Osteoblast (primary cell): ENCODE results near the gene CFAP74. TPM values are rescaled to one million over a fixed set of nuclear protein-coding genes. Genes with fewer than 3 reads are reported as not detected.

Source experiments
- DNase-seq: peaks from one replicate; pipeline ENCODE4 v3.0.0; 2011; ENCODE audit warnings: low spot score, mixed read lengths; ENCODE audit not compliant: insufficient read length; ENCODE audit errors: missing footprints
- H2AFZ ChIP-seq: 2 replicates; pipeline ENCODE4 v1.6.0; 2011; ENCODE audit warnings: mild to moderate bottlenecking, low read length
- H3K27ac ChIP-seq: 2 replicates; pipeline ENCODE4 v1.5.1; 2011; ENCODE audit warnings: mild to moderate bottlenecking, low read depth, low read length, moderate library complexity
- H3K27me3 ChIP-seq: 2 replicates; pipeline ENCODE4 v1.6.0; 2012; ENCODE audit warnings: mild to moderate bottlenecking, control low read depth, inconsistent platforms, low read length, moderate library complexity; ENCODE audit not compliant: insufficient read depth
- H3K36me3 ChIP-seq: 2 replicates; pipeline ENCODE4 v1.5.1; 2011; ENCODE audit warnings: mild to moderate bottlenecking, low read length, control low read depth, moderate library complexity; ENCODE audit not compliant: insufficient read depth
- H3K4me1 ChIP-seq: 2 replicates; pipeline ENCODE4 v1.5.1; 2011; ENCODE audit warnings: mild to moderate bottlenecking, low read length, control low read depth, moderate library complexity; ENCODE audit not compliant: insufficient read depth
- H3K4me2 ChIP-seq: 2 replicates; pipeline ENCODE4 v1.6.0; 2011; ENCODE audit warnings: mild to moderate bottlenecking, low read length; ENCODE audit not compliant: insufficient read depth
- H3K4me3 ChIP-seq: fragments of 200-600 bp; sonication (generic); 3 replicates; pipeline ENCODE4 v1.5.1; 2012; ENCODE audit warnings: mild to moderate bottlenecking, low read length, inconsistent platforms; ENCODE audit not compliant: insufficient read depth
- H3K79me2 ChIP-seq: 2 replicates; pipeline ENCODE4 v1.6.0; 2012; ENCODE audit warnings: mild to moderate bottlenecking, low read length, control low read depth, inconsistent platforms; ENCODE audit not compliant: insufficient read depth
- H3K9me3 ChIP-seq: 2 replicates; pipeline ENCODE4 v1.5.1; 2011; ENCODE audit warnings: low read depth, low read length, control low read depth
- H4K20me1 ChIP-seq: 2 replicates; pipeline ENCODE4 v1.6.0; 2012; ENCODE audit warnings: mild to moderate bottlenecking, low read length, control low read depth; ENCODE audit not compliant: insufficient read depth
- total RNA-seq: library from RNA; depleted of rRNA; stranded (reverse); fragments of >200 nt; gene quantifications from 2 replicates; pipeline ENCODE4 v1.2.3, GENCODE V29; 2012
- TF ChIP-seq, protein P1 (sequence below): IDR thresholded peaks from 2 replicates; pipeline ENCODE4 v1.5.1; 2011; ENCODE audit warnings: mild to moderate bottlenecking, low read depth, low read length, moderate library complexity; ENCODE audit errors: extremely low read depth

The CFAP74 gene
- total RNA-seq, 1 donor: not detected

- no peaks in the 10 kb centered on the region for H4K20me1 ChIP-seq
- no peak overlapping the region for H3K4me2 ChIP-seq
- no peaks in the 10 kb centered on the region for H3K9me3 ChIP-seq
- no peak overlapping the region for H3K27ac ChIP-seq
- H3K36me3 ChIP-seq: no peaks in the 10 kb centered on the region
- H2AFZ ChIP-seq: no peak overlapping the region
- no peak for DNase-seq
- no peaks in the 10 kb centered on the region for H3K4me1 ChIP-seq
- no peak overlapping the region for H3K4me3 ChIP-seq
- H3K79me2 ChIP-seq: no peaks in the 10 kb centered on the region
- H3K27me3 ChIP-seq: peaks cover 15% of the 10 kb centered on the region
- TF ChIP-seq, protein P1, sequence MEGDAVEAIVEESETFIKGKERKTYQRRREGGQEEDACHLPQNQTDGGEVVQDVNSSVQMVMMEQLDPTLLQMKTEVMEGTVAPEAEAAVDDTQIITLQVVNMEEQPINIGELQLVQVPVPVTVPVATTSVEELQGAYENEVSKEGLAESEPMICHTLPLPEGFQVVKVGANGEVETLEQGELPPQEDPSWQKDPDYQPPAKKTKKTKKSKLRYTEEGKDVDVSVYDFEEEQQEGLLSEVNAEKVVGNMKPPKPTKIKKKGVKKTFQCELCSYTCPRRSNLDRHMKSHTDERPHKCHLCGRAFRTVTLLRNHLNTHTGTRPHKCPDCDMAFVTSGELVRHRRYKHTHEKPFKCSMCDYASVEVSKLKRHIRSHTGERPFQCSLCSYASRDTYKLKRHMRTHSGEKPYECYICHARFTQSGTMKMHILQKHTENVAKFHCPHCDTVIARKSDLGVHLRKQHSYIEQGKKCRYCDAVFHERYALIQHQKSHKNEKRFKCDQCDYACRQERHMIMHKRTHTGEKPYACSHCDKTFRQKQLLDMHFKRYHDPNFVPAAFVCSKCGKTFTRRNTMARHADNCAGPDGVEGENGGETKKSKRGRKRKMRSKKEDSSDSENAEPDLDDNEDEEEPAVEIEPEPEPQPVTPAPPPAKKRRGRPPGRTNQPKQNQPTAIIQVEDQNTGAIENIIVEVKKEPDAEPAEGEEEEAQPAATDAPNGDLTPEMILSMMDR: no peak
These were observed 46.0 kb downstream of the CFAP74 start for GRCh38 chr1:1957533-1957961.

DNA sequence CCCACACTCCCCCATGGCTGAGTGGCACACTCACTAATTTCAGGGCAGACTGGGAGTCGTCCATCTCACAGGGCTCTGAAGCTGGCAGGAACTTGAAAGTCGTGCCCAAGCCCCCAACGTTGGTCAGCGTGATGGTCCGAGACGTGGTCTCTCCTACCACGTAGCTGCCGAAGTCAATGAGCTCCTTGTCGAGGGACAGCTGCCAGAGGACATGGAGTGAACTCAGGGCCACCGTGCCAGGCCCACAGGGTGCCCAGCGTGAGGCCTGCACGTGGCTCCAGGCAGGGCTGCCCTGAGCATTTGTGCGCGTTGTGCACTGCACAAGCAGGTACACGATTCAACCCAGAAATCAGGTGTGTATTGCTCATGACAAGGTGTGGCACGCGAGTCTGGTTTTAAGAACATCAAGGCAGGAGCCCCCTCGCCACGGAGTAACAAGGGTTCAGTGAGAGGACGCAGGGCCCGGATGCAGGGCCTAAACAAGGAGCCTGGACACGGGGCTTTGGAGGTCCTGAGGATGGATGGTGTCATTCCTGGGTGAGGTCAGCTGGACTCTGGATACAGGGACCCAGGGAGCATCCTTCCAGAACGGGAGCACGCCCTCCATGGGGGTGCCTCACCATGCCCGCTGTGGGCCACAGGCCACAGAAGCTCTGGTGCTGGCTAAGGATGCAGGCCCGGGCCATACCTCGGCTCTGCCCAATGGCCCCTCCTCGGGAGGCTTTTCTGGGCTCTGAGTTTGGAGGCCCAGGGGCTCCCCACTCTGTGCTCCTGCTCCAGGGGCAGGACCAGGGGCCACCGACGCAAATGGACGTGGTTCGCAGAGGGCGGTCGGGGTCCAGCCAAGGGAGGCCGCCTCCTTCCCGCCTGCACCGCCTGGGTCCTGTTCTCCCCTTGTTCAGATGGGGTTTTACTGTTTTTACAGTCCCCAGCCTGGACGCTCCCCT is 46.7 kb downstream of the CFAP74 start:
- Histone ChIP-seq H3K9me3 (no peaks in the 10 kb centered on the region), H4K20me1 (no peaks in the 10 kb centered on the region), H3K4me1 (no peaks in the 10 kb centered on the region), H3K4me3 (no peak overlapping the region), H3K27ac (no peak overlapping the region), H3K36me3 (no peaks in the 10 kb centered on the region), H3K4me2 (no peak overlapping the region), H3K79me2 (no peaks in the 10 kb centered on the region), H2AFZ (no peak overlapping the region), H3K27me3 (peaks cover 15% of the 10 kb centered on the region)
- TF ChIP-seq, protein P1: no peak
- DNase-seq: no peak

DNA sequence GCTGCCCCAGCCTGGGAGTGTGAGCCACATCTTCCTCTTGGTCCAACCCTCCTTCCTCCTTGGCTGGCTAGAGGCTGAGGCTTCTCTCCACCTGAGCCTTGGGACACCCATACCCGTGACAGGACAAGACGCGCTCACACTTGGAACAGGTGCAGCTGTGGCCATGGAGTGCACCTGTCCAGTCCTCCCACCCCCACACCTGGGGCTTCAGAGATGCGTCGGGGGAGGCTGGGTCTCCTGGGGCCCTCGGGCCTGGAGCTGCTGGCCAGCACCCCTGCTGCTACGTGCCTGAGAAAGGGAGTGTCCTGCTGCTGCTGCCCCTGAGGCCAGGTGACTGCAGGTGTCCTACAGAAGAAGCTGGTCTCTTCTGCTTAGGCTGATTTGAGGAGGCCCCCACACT is 47.5 kb downstream of the CFAP74 start:
- TF ChIP-seq, protein P1: no peak
- no peak for DNase-seq

DNA sequence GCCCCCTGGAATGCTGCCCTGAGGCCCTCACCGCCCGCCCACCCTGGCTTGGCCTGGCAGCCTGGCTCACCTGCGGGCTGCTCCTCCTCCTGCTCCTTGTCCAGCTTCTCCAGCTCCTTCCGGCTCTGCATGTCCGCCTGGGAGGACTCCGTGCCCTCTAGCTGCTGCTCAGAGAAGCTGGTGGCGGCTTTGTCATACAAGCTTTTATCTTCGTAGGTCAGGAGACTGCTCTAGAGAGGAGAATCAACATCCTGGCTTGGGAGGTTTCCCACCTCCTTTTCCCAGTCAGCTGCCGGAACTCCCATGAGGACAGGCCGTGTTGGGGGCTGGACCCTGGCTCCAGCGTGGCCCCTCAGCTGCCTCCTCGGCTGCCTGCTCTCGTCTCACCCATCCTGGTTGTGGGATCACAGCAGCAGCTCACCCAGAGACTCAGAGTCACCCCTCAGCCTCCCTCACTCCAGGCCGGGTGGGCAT is 47.9 kb downstream of the CFAP74 start:
- no peaks in the 10 kb centered on the region for H4K20me1 ChIP-seq
- H3K36me3 ChIP-seq: no peaks in the 10 kb centered on the region
- no peaks in the 10 kb centered on the region for H3K79me2 ChIP-seq
- no peak overlapping the region for H3K4me3 ChIP-seq
- H3K4me1 ChIP-seq: no peaks in the 10 kb centered on the region
- H2AFZ ChIP-seq: no peak overlapping the region
- H3K9me3 ChIP-seq: no peaks in the 10 kb centered on the region
- TF ChIP-seq, protein P1: no peak
- no peak for DNase-seq
- no peak overlapping the region for H3K27ac ChIP-seq
- H3K27me3 ChIP-seq: peaks cover 8% of the 10 kb centered on the region
- no peak overlapping the region for H3K4me2 ChIP-seq

More for the DNA sequence above, 47.5 kb downstream of the CFAP74 start:
- H4K20me1 ChIP-seq: no peaks in the 10 kb centered on the region
- no peak overlapping the region for H3K4me2 ChIP-seq
- no peak overlapping the region for H3K27ac ChIP-seq
- H3K27me3 ChIP-seq: peaks cover 13% of the 10 kb centered on the region
- H3K4me3 ChIP-seq: no peak overlapping the region
- H2AFZ ChIP-seq: no peak overlapping the region
- no peaks in the 10 kb centered on the region for H3K9me3 ChIP-seq
- H3K36me3 ChIP-seq: no peaks in the 10 kb centered on the region
- no peaks in the 10 kb centered on the region for H3K79me2 ChIP-seq
- H3K4me1 ChIP-seq: no peaks in the 10 kb centered on the region
